HG03378 (cell line): ENCODE data around the gene JAKMIP3.

Experiments used
- ATAC-seq: cut with Tn5 transposase; IDR thresholded peaks from one replicate; pipeline ENCODE4 v1.9.1; 2021; ENCODE audit warnings: mild to moderate bottlenecking, moderate library complexity; ENCODE audit not compliant: unreplicated experiment

JAKMIP3 gene

GRCh38 chr10:132065491-132066105 lies at the start of gene JAKMIP3:
TSS of gene JAKMIP3 (plus strand) at chr10:132065946. CDS start at chr10:132104809, 38,863 bp downstream.
- ATAC-seq, result no peak

GRCh38 chr10:132016514-132016913 lies 49.2 kb upstream of the JAKMIP3 start:
- ATAC-seq, result no peak

GRCh38 chr10:132018446-132018845 lies 47.3 kb upstream of the JAKMIP3 start:
- no peak for ATAC-seq

- no peak for ATAC-seq
These were observed 46.4 kb upstream of the JAKMIP3 start for GRCh38 chr10:132019366-132019765.

GRCh38 chr10:132020456-132020855 lies 45.3 kb upstream of the JAKMIP3 start:
- no peak for ATAC-seq

- no peak for ATAC-seq
These were observed 44.7 kb upstream of the JAKMIP3 start for GRCh38 chr10:132021046-132021445.

GRCh38 chr10:132021504-132022143 lies 44.1 kb upstream of the JAKMIP3 start:
- ATAC-seq, result no peak

GRCh38 chr10:132022241-132022640 lies 43.5 kb upstream of the JAKMIP3 start:
- ATAC-seq, result no peak

GRCh38 chr10:132023092-132023811 lies 42.5 kb upstream of the JAKMIP3 start:
- no peak for ATAC-seq

- ATAC-seq, result no peak
These were observed 38.2 kb upstream of the JAKMIP3 start for GRCh38 chr10:132027423-132027983.

- no peak for ATAC-seq
These were observed 37.0 kb upstream of the JAKMIP3 start for GRCh38 chr10:132028706-132029105.

GRCh38 chr10:132030898-132031463 lies 34.8 kb upstream of the JAKMIP3 start:
- ATAC-seq, result no peak

- ATAC-seq, result no peak
These were observed 32.1 kb upstream of the JAKMIP3 start for GRCh38 chr10:132033632-132034031.

GRCh38 chr10:132035476-132035875 lies 30.3 kb upstream of the JAKMIP3 start:
- ATAC-seq, result no peak

- ATAC-seq, result no peak
These were observed 29.4 kb upstream of the JAKMIP3 start for GRCh38 chr10:132036153-132036886.

- ATAC-seq, result no peak
These were observed 28.7 kb upstream of the JAKMIP3 start for GRCh38 chr10:132036887-132037675.

- ATAC-seq, result no peak
These were observed 28.1 kb upstream of the JAKMIP3 start for GRCh38 chr10:132037676-132037975.

GRCh38 chr10:132039371-132039770 lies 26.4 kb upstream of the JAKMIP3 start:
- ATAC-seq, result no peak

GRCh38 chr10:132040046-132040445 lies 25.7 kb upstream of the JAKMIP3 start:
- ATAC-seq, result no peak

GRCh38 chr10:132041340-132041739 lies 24.4 kb upstream of the JAKMIP3 start:
- no peak for ATAC-seq
